Left ventricle myocardium inferior (tissue), 1 donor: ENCODE results near the gene PLCG2. TPM values are rescaled to one million over a fixed set of nuclear protein-coding genes. Genes with fewer than 3 reads are reported as not detected.

ENCODE experiments used
- DNase-seq: peaks from one replicate; pipeline ENCODE4 v3.0.0-alpha.2; 2020
- H3K27ac ChIP-seq: fragments of 200-600 bp; replicated peaks from 2 replicates; pipeline ENCODE4 v1.8.0; 2021
- H3K27me3 ChIP-seq: fragments of 200-600 bp; 2 replicates; pipeline ENCODE4 v1.8.0; 2021; ENCODE audit warnings: low read depth
- H3K36me3 ChIP-seq: fragments of 200-600 bp; 2 replicates; pipeline ENCODE4 v1.8.0; 2021
- H3K4me1 ChIP-seq: fragments of 200-600 bp; 2 replicates; pipeline ENCODE4 v1.8.0; 2021
- H3K4me3 ChIP-seq: fragments of 200-600 bp; 2 replicates; pipeline ENCODE4 v1.8.0; 2021; ENCODE audit warnings: mild to moderate bottlenecking, moderate library complexity
- H3K9me3 ChIP-seq: fragments of 200-600 bp; replicated peaks from 2 replicates; pipeline ENCODE4 v1.8.0; 2021
- CTCF ChIP-seq: fragments of 200-600 bp; IDR thresholded peaks from 2 replicates; pipeline ENCODE4 v1.8.0; 2021; ENCODE audit warnings: antibody characterized with exemption, mild to moderate bottlenecking, borderline replicate concordance
- intact Hi-C: fragments of 100-400 bp; cut with micrococcal nuclease; formaldehyde crosslinking; loops from one replicate; pipeline ENCODE4 v1.11.0; 2022
- total RNA-seq: library from RNA; stranded (reverse); fragmentation: NEBNext Ultra II Directional; extraction: Animal tissue kit (Norgen Biotek cat#: 25700); gene quantifications from one replicate; pipeline ENCODE4 v1.2.1, GENCODE V29; 2021
- donor health status: DM: no; HTN: yes; CAD: no; lungs with severe emphysema.

The PLCG2 gene
- total RNA-seq, 1 donor from 2014 or later: 5.6 TPM

DNA sequence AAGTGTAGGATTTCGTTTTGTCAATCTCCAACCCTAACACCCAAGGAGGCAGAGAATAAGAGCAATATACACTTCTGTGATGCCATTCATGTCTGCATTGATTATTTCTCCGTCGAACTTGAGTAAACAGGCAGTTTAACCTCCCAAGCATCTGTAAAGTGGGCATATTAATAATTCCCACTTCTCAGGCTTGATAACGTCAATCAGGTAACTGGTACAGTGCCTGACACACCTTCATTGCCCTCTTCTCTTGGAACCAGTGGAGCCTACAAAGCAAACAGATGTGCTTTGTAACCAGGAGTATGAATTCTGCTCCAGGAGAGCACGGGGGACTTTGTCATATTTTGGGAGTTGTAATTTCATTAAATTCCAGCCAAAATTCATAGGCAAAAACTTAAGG, 32.5 kb upstream of the PLCG2 start:
- Histone ChIP-seq H3K36me3 (no peaks in the 10 kb centered on the region), H3K27me3 (no peaks in the 10 kb centered on the region), H3K9me3 (no peaks in the 10 kb centered on the region), H3K4me3 (peak overlapping the region; percentile 58), H3K4me1 (peaks cover 8% of the 10 kb centered on the region), H3K27ac (no peak overlapping the region)
- intact Hi-C loops: no loop called here
- no peak for TF ChIP-seq CTCF
- DNase-seq: no peak

- Histone ChIP-seq H3K27ac (no peak overlapping the region), H3K27me3 (no peaks in the 10 kb centered on the region), H3K4me1 (peaks cover 20% of the 10 kb centered on the region), H3K9me3 (no peaks in the 10 kb centered on the region), H3K36me3 (no peaks in the 10 kb centered on the region), H3K4me3 (no peak overlapping the region)
- no peak for TF ChIP-seq CTCF
- intact Hi-C loops: no loop called here
- no peak for DNase-seq
Measured at GRCh38 chr16:81748476-81749198, 30.5 kb upstream of the PLCG2 start.

GRCh38 chr16:81752225-81752875, 26.7 kb upstream of the PLCG2 start:
- Histone ChIP-seq H3K27ac (peak overlapping the region; percentile 74), H3K4me1 (peaks cover 25% of the 10 kb centered on the region), H3K4me3 (no peak overlapping the region), H3K36me3 (no peaks in the 10 kb centered on the region), H3K9me3 (no peaks in the 10 kb centered on the region), H3K27me3 (no peaks in the 10 kb centered on the region)
- TF ChIP-seq CTCF: no peak
- peak; percentile 63 for DNase-seq
- intact Hi-C loops: no loop called here

DNA sequence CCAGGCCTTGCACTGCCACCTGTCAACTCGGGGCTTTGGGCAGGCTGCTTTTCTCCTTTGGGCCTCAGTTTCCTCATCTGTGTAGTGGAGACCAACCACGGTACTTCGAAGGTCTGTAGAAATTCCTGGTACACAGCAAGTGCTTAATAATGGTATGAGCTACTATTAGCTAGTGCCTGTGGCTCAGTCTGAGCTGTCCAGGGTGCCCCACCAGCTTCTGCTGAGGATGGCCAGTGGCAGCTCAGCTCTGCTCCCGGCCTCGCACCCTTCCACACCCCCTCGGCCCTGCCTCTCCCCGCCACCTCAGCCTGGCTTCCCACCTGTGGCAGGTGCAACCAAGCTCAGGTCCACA, 26.2 kb upstream of the PLCG2 start:
- Histone ChIP-seq H3K27ac (peak overlapping the region; percentile 74), H3K9me3 (no peaks in the 10 kb centered on the region), H3K36me3 (no peaks in the 10 kb centered on the region), H3K4me1 (peaks cover 25% of the 10 kb centered on the region), H3K4me3 (no peak overlapping the region), H3K27me3 (no peaks in the 10 kb centered on the region)
- no peak for DNase-seq
- TF ChIP-seq CTCF: no peak
- intact Hi-C loops: no loop called here

DNA sequence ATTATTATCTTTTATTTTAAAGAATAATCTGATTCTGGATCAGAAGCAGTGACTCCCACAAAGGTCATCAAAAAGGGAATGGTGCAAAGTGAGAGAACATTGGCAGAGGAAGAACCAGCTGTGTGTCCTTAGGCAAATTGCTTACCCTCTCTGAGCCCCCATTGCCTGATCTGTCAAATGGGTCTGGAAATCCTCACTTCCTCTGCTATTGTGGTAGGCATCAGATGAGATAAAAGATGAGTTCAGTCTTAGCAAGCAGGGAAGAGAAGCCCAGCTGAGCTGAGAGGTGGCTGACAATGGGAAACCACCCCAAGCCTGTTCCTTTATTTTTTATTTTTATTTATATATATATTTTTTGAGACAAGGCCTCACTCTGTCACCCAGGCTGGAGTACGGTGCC, 24.2 kb upstream of the PLCG2 start:
- no peak for DNase-seq
- Histone ChIP-seq H3K27ac (no peak overlapping the region), H3K9me3 (no peaks in the 10 kb centered on the region), H3K4me1 (peaks cover 25% of the 10 kb centered on the region), H3K4me3 (no peak overlapping the region), H3K27me3 (no peaks in the 10 kb centered on the region), H3K36me3 (no peaks in the 10 kb centered on the region)
- intact Hi-C loops: no loop called here
- no peak for TF ChIP-seq CTCF
